Measurements from ENCODE around the gene P3H3.

P3H3 gene

DNA sequence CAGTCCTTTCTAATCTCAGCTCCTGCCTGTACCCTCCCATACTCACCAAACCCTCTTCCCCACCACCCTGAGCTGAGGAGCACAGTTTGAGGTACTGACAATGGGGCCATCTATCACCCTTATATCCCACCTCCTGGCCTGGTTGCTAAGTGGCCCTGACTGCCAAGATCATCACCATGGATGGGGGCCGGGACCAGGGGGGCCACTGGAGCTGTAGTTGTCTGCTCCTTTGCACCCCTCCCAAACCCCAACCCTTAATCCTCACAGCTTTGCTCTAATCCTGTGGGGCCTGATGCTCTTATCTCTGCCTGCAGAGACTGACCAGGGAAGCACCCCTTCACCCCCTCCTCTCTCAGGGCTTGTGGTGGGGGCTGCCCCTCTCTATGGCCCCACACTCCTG is 12.1 kb downstream of the P3H3 start:
- Histone ChIP-seq H3K4me1 (ENCODE audit: control insufficient read depth, insufficient read depth, low read length) (no peaks in the 10 kb centered on the region), H3K9me3 (ENCODE audit: control insufficient read depth, insufficient read depth, low read depth, low read length) (no peaks in the 10 kb centered on the region), H3K4me3 (ENCODE audit: low read depth, low read length) (no peak overlapping the region), H3K27ac (ENCODE audit: extremely low read depth, low read depth, low read length) (no peak overlapping the region), H3K36me3 (ENCODE audit: control insufficient read depth in 2 of 2, insufficient read depth in 1 of 2, low read length in 2 of 2) (peaks cover 11 to 90% of the 10 kb centered on the region in 2 experiments; a peak in 2 of 3 replicates)
- CTCF ChIA-PET: interaction anchor here (1.0 to 2.0 kb wide), 4 partner anchors 8 to 87 kb away, joined by 3 to 9 read pairs (median 4); partner anchors contain the start of genes MLF2 and USP5
- POLR2A ChIA-PET: interaction anchor here (0.8 to 6.5 kb wide), 6 partner anchors 9 to 87 kb away, joined by 3 to 62 read pairs (median 6); partner anchors contain the start of genes CDCA3, MLF2, PTMS and USP5
- no peak for TF ChIP-seq ZFP37 (tag by site-specific recombination; IDR thresholded peaks at IDR 0.05)
- TF ChIP-seq GLIS2 (tag by site-specific recombination; IDR thresholded peaks at IDR 0.05): peak; percentile 35; the same call in 1 of the 2 replicates
- TF ChIP-seq GLIS1 (tag by site-specific recombination; IDR thresholded peaks at IDR 0.05): peak; percentile 17; the same call in 1 of the 2 replicates

DNA sequence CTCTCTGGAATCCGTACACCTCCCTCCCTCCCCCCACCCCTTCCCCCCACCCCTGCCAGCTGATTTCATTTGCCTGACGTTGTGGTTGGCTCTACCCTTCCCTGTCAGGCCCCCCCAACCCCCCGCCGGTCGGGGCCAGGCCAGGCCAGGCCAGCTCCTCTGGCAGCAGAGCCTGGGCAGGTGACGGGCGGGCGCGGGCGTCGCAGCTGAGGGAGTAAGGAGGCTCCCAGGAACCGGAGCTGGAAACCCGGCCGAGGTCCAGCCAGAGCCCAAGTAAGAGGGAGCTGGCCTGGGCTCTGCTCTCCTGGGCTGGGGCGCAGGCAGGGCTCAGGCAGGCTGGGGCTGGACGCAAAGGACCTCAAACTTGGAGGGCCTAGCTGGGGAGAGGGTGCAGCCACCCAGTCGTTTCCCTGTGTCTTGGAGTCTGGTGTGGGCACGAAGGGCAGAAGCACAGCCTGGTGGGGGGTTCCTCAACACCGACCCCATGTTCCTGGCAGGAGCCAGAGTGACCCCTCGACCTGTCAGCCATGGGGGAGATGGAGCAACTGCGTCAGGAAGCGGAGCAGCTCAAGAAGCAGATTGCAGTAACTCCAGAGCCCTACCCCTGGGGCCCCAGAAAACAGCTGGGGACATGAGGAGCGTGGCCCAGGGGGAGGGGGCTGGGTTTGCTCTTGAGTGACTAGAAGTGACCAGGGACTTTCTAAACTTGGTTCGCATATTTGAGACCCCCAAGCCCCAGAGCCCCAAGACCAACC is 12.7 kb downstream of the P3H3 start, which contains the start of gene GNB3:
TSS of gene GNB3 (plus strand) at position 165 of the 755 bp plus-strand sequence. CDS start at position 528, 363 bp downstream.
- no peak for TF ChIP-seq ZNF133 (tag by site-specific recombination; IDR thresholded peaks at IDR 0.05)
- TF ChIP-seq KLF7 (tag by site-specific recombination; IDR thresholded peaks at IDR 0.05; ENCODE audit: borderline replicate concordance): no peak
- no peak for TF ChIP-seq ZBTB7A (tag by site-specific recombination; IDR thresholded peaks at IDR 0.05; ENCODE audit: low read depth)
- no peak for TF ChIP-seq ZNF292 (tag by site-specific recombination; IDR thresholded peaks at IDR 0.05; ENCODE audit: borderline replicate concordance, low read depth)
- TF ChIP-seq, protein P1, sequence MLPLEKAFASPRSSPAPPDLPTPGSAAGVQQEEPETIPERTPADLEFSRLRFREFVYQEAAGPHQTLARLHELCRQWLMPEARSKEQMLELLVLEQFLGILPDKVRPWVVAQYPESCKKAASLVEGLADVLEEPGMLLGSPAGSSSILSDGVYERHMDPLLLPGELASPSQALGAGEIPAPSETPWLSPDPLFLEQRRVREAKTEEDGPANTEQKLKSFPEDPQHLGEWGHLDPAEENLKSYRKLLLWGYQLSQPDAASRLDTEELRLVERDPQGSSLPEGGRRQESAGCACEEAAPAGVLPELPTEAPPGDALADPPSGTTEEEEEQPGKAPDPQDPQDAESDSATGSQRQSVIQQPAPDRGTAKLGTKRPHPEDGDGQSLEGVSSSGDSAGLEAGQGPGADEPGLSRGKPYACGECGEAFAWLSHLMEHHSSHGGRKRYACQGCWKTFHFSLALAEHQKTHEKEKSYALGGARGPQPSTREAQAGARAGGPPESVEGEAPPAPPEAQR (tag by site-specific recombination; IDR thresholded peaks at IDR 0.05): no peak
- no peak for TF ChIP-seq HOXD13 (CRISPR knock-in tag; IDR thresholded peaks at IDR 0.05; ENCODE audit: borderline replicate concordance)
- TF ChIP-seq SCRT1 (tag by site-specific recombination; IDR thresholded peaks at IDR 0.05; ENCODE audit: borderline replicate concordance): no peak
- TF ChIP-seq ZNF677 (tag by site-specific recombination; IDR thresholded peaks at IDR 0.05): no peak
- no peak for TF ChIP-seq HOXA7 (CRISPR knock-in tag; IDR thresholded peaks at IDR 0.05; ENCODE audit: borderline replicate concordance)
- no peak for TF ChIP-seq ZNF423 (tag by site-specific recombination; IDR thresholded peaks at IDR 0.05)
- TF ChIP-seq, protein P2, sequence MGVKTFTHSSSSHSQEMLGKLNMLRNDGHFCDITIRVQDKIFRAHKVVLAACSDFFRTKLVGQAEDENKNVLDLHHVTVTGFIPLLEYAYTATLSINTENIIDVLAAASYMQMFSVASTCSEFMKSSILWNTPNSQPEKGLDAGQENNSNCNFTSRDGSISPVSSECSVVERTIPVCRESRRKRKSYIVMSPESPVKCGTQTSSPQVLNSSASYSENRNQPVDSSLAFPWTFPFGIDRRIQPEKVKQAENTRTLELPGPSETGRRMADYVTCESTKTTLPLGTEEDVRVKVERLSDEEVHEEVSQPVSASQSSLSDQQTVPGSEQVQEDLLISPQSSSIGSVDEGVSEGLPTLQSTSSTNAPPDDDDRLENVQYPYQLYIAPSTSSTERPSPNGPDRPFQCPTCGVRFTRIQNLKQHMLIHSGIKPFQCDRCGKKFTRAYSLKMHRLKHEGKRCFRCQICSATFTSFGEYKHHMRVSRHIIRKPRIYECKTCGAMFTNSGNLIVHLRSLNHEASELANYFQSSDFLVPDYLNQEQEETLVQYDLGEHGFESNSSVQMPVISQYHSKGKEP (tag by site-specific recombination; IDR thresholded peaks at IDR 0.05): no peak
- TF ChIP-seq, protein P3, sequence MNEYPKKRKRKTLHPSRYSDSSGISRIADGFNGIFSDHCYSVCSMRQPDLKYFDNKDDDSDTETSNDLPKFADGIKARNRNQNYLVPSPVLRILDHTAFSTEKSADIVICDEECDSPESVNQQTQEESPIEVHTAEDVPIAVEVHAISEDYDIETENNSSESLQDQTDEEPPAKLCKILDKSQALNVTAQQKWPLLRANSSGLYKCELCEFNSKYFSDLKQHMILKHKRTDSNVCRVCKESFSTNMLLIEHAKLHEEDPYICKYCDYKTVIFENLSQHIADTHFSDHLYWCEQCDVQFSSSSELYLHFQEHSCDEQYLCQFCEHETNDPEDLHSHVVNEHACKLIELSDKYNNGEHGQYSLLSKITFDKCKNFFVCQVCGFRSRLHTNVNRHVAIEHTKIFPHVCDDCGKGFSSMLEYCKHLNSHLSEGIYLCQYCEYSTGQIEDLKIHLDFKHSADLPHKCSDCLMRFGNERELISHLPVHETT (tag by site-specific recombination; IDR thresholded peaks at IDR 0.05): no peak
- Histone ChIP-seq H3K27ac (ENCODE audit: extremely low read depth, low read depth, low read length) (no peak within 1 kb of the TSS), H3K36me3 (ENCODE audit: control insufficient read depth in 2 of 2, insufficient read depth in 1 of 2, low read length in 2 of 2) (peaks cover 9 to 92% of the 10 kb centered on the region in 2 experiments; a peak in 2 of 3 replicates), H3K9me3 (ENCODE audit: control insufficient read depth, insufficient read depth, low read depth, low read length) (no peaks in the 10 kb centered on the region), H3K4me1 (ENCODE audit: control insufficient read depth, insufficient read depth, low read length) (no peaks in the 10 kb centered on the region), H3K4me3 (ENCODE audit: low read depth, low read length) (no peak within 1 kb of the TSS)
- CTCF ChIA-PET: interaction anchor here (0.6 to 2.0 kb wide), 4 partner anchors 7 to 16 kb away, joined by 3 to 9 read pairs (median 4); partner anchors contain the start of gene USP5
- POLR2A ChIA-PET: interaction anchor here (0.5 to 6.5 kb wide), 8 partner anchors 8 to 88 kb away, joined by 3 to 62 read pairs (median 6); partner anchors contain the start of genes CDCA3, MLF2, PTMS and SPSB2

DNA sequence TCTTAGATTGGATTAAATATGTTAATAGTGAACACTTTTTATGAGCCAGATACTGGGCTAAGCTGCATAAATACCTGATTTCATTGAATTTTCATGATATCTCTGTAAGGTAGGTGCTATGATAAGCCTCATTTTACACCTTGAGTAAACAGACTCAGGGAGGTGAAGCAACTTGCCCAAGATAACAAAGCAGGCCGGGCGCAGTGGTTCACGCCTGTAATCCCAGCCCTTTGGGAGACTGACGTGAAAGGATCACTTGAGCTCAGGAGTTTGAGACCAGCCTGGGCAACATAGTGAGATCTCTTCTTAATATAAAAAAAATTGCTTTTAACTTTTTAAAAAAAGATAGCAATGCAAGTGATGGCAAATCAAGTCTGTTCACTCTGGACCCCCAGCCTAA is 13.9 kb downstream of the P3H3 start:
- Histone ChIP-seq H3K4me3 (ENCODE audit: low read depth, low read length) (no peak overlapping the region), H3K36me3 (ENCODE audit: control insufficient read depth in 2 of 2, insufficient read depth in 1 of 2, low read length in 2 of 2) (peaks cover 12 to 92% of the 10 kb centered on the region in 2 experiments), H3K4me1 (ENCODE audit: control insufficient read depth, insufficient read depth, low read length) (no peaks in the 10 kb centered on the region), H3K9me3 (ENCODE audit: control insufficient read depth, insufficient read depth, low read depth, low read length) (no peaks in the 10 kb centered on the region), H3K27ac (ENCODE audit: extremely low read depth, low read depth, low read length) (no peak overlapping the region)
- TF ChIP-seq KLF16 (tag by site-specific recombination; IDR thresholded peaks at IDR 0.05) (no peak), ZNF202 (tag by site-specific recombination; IDR thresholded peaks at IDR 0.05; ENCODE audit: borderline replicate concordance) (no peak), ZNF354C (tag by site-specific recombination; IDR thresholded peaks at IDR 0.05; ENCODE audit: borderline replicate concordance, low read depth) (no peak), MYNN (tag by site-specific recombination; IDR thresholded peaks at IDR 0.05; ENCODE audit: borderline replicate concordance) (no peak), ZNF133 (tag by site-specific recombination; IDR thresholded peaks at IDR 0.05) (no peak), ZNF155 (tag by site-specific recombination; IDR thresholded peaks at IDR 0.05) (no peak), ZNF510 (tag by site-specific recombination; IDR thresholded peaks at IDR 0.05; ENCODE audit: insufficient replicate concordance) (no peak)
- TF ChIP-seq, protein P4, sequence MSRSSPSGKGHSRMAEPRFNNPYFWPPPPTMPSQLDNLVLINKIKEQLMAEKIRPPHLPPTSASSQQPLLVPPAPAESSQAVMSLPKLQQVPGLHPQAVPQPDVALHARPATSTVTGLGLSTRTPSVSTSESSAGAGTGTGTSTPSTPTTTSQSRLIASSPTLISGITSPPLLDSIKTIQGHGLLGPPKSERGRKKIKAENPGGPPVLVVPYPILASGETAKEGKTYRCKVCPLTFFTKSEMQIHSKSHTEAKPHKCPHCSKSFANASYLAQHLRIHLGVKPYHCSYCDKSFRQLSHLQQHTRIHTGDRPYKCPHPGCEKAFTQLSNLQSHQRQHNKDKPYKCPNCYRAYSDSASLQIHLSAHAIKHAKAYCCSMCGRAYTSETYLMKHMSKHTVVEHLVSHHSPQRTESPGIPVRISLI (tag by site-specific recombination; IDR thresholded peaks at IDR 0.05): no peak
- POLR2A ChIA-PET: interaction anchor here (1.3 to 6.5 kb wide), 4 partner anchors 7 to 30 kb away, joined by 4 to 62 read pairs (median 14); partner anchors contain the start of genes CDCA3, SPSB2 and USP5
- CTCF ChIA-PET: interaction anchor here (1.0 kb wide), 1 partner anchor 9 kb away, joined by 3 read pairs; the partner anchor contains the start of genes CDCA3 and USP5
